ENCODE data around the gene CHI3L2.

CHI3L2 gene

DNA sequence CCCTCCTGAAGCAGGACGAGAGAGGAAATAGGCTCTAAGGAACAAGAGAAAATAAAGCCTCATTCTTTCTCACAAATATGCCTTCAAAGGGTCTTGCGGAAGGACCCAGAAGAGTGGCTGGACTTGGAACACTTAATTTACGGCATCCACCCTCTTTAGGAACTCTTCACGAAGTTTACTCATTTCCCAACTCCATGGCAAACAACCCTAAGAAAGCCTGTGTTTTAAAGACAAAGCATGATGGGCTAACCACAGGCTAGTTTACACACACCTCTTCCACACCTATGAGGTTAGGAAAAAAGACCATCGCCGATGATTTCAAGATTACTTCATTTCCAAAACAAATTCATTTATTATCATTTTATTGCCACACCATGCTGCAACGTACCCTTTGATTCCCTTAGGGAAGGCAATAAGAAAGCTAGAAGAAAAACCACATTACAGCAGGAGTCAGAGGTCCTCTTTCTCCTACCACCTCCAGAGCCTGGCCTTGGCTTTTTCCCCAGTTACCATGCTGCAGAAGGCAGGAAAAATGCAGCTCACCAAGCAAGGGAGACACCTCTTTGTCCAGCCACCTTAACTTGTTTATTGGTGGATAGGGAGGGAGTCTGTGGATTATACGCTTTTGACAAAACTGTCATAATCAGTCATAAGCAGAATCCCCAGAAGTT lies 29.6 kb downstream of the CHI3L2 start:
- no peak for DNase-seq

DNA sequence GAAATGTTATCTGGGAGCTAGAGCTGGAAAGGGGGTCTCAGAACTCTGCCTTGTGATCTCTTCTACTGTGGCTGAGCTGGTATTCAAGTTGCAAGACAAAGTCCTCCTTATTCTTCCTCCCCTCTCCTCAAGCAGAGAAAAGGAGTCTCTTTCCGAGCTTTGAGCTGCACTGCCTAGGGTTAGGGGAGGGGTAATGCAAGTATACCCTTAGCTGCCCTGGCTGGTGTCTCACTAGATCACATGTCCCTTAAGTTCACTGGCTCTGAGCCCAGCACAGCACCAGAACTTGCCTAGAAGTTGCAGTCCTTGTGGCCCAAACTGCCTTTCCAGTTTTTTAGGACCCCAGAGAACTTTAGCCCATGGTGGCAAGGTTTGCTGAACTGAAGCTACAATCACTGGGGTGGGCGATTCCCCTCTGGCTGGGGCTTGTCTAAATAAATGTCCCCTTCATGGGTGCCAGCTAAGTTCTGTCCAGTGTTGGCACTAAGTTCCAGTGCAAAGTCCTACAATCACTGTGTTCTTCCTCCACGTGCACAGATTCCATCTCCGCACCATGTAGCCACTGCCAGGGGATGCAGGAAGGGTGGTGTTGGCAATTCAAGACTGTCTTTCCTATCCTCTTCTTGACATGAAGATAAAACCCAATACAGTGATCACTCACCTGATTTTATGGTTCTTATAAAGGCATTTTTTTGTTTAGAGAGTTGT lies 40.4 kb downstream of the CHI3L2 start:
- no peak for DNase-seq

DNA sequence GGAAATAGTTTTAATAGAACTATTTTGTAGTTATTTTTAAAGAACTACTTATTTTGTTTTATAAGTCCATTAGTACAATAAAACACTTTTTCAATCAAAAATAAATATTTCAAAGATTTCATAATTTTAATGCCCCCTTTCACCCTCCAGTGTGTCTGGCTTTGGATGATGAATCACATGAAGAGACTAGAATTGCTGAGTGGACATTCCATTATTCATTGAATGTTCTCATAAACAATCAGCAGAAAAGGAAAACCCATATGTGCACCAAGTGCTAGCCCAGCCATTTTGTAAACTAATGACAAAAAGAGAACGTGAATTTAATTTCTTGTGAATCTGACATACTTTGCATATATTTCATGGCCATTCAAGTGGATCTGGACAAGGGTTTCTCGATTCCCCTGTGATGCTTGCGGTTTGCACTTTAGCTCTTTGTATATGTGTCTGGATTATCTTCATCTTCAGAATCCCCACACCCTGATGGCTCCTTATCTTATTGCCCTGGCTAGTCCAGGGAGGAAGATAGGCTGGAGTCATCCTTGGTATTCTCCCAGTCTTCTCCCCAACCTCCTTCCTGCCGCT lies 42.4 kb downstream of the CHI3L2 start:
- no peak for DNase-seq

DNA sequence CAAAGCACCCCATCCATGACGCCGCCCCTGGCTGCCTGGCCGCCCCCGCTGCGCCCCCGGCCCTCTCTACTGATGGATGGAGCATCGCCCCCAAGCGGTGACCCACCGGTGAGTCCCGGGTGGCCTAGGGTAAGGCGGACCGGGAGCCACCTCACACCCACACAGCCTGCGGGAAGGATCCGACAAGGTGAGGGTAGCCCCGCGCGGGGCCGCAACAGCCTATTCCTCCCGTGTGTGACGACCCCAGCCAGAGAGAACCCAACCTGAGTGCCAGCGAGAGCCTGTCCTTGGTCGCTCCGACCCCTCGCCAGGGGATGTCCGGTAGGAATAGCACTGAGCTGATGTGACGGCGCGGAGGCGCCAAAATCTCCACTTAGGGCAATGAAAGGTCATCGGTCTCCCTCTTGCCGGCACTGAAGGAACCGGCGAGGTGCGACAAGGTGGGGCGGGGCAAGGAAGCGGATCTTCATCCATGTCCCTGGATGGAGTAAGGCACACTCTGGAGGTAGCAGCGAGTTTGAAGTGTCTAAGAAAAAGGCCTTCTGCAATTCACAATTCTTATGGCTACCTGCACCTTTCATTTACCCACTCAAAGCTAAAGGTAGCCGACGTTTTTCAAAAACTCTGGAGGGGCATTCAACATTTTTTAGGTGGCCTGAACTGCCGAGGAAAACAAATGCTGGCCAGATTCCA lies 43.4 kb downstream of the CHI3L2 start:
- DNase-seq, result no peak

DNA sequence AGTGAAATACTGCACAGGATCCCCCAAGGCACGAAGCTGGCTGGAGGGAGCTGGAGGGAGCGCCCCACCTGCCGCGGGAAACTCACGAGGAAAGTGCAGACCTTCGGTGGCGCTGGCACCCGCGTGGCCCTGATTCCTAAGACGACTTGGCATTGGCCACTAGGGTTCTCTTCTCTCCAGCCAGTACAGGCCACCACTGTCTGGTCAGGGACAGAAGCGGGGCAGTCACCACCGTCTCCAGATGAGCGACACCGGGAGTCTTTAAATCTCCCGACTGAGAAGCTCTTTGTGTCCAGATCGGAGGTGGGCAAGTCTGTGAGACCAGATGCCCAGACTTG lies 43.9 kb downstream of the CHI3L2 start:
- DNase-seq, result no peak

DNA sequence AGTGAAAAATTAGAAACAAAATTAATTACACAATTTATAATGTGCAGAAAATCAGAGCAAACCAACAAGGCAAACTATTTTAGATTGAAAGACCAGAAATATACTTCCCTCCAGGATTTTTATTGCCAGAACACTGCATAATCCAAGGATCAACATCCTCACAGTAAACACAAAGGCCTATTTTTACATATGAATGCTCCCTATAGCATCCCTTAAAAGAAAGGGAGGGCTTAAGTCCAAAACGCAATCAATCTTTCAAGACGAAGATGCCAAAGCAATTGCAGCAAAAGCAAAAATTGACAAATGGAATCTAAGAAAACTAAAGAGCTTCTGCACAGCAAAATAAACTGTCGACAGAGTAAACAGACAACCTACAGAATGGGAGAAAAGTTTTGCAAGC lies 44.6 kb downstream of the CHI3L2 start:
- DNase-seq, result no peak

DNA sequence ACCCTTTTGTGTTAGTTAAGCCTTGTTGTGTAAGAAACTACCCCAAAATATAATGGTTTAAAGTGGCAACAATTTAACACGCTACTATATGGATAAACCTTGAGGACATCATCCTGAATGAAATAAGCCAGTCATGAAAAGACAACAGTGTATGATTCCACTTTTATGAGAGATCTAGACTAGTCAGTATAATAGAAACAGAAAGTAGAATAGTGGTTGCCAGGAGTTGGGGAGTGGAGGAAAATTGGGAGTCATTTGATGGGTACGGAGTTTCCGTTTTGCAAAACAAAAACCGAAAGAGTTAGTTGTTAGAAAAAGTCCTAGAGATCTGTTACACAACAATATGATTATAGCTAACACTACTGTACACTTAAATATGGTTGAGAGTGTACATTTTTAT lies 47.1 kb downstream of the CHI3L2 start:
- no peak for DNase-seq

DNA sequence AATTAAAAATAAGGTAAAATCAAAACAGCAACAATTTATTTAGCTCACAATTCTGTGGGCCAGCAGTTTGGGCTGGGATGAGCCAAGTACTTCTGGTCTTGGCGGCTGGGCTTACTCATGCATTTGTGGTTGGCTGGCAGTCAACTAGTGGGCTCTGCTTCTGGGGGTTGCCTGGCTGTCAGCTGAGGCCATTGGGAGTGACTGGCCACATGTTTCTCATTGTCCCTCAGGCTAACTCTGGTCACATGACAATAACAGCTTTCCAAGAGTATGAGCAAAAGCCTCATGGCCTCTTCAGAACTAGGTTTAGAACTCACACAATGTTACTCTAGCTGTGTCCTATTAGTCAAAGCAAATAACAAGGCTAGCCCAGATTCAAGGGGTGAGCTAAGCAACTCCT lies 47.6 kb downstream of the CHI3L2 start:
- DNase-seq, result peak in 1 of 2 experiments; percentile 1

DNA sequence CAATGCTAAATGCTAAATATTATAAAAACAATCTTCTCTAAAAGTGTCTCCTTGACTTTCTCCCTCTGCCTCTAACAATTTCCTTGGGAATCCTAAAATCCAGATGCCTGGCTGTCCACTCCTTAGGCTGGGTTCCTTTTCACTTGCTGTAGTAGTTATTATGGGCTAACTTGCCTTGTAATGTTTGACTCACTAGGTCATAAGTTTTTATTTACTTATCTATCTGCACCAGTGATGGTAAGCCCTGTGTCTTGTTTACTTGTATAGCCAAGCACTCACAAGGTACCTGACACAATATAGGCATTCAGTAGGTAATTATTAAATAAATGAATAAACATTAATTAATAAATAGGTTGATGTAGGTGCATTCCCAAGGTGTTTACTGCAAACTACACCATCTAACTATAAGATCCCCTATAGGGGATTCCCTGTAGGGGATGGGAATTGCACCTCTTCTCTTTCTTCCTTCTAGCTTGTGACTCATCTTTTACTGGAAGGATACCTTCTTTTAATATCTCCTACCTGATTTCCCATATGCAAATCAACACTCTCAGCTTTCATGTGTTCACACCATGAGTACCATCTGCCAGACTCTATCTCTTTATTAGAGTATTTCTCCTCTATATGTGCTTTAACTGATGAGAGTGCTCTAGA lies 48.4 kb downstream of the CHI3L2 start:
- no peak for DNase-seq

DNA sequence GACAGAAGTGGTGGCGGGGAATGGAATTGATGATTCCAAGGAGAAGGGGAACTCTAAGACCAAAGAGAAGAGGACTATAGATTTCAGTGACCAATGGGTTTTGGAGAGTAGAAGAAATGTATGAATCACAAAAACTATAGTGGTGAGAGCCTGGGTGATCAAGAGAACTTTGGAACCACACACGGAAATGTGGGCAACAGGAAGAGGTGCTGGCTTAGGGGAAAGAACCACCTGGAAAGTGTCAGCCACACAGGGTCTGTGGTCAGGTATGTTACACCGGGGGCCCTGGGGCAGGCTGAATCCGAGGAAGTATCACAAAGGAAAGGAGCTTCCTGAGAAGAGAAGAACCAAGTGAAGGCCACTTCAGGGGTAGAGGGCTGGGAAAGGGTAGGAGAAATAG lies 51.6 kb downstream of the CHI3L2 start:
- DNase-seq, result no peak

DNA sequence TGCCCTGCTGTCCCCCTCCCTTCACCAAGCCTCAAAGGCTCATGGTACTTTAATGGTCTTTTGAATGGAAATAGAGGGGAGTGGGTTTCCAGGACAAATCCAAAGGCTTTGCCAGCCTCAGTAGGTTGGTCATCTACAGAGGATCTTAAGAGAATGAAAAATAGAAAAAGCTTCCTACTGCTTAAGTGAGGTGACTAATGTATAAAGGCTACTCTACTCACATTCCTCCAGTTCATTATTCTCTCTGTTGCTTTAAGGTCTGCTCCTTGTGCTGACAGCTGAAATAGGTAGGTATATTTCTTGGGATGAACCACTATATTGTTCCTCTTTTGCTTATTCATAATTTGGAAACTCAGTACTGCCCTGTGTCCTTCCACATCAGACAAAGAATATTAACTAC lies 52.8 kb downstream of the CHI3L2 start:
- DNase-seq, result no peak

DNA sequence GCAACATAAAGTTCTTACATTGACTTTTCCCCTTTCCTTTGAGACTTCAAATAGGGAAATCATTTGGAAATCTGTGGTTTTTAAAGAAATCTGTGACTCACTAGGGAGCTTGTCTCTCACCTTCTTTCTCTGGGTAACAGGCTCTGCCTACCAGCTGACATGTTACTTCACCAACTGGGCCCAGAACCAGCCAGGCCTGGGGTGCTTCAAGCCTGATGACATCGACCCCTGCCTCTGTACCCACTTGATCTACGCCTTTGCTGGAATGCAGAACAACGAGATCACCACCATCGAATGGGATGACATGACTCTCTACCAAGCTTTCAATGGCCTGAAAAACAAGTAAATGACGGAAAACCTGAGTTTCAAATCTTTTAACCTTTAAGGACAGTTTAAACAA lies 53.9 kb downstream of the CHI3L2 start:
- DNase-seq, result no peak

DNA sequence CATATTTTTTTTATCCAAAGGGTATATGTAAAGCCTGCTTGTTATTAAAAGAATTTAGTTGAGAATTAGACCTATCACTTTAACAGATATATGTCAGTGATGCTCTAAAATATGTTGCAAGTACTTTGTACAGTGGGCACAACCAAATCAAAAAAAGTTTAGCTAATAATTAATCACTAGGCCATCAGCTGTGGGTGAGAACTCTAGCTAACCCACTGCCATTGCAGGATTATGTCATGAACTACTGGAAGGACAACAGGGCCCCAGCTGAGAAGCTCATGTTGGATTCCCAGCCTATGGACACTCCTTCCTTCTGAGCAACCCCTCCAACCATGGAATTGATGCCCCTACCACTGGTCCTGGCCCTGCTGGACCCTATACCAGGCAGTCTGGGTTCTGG lies 56.3 kb downstream of the CHI3L2 start:
- no peak for DNase-seq

DNA sequence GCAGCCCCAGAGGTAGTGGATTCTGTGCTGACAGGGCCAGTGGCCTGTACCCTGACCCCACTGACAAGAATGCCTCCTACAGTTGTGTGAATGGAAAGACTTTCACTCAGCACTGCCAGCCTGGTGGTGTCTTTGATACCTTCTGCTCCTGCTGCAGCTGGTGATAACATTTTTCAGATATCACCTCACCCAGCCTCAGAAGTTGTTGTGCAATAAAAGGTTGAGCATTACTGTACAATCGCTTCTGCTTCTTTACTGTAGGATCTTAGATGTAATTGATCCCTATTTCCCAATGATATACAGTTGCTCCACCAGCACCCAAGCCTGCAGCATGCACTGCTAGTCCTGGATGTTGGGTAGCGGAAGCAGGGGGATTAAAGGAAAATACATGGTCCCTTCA lies 58.4 kb downstream of the CHI3L2 start:
- no peak for DNase-seq

DNA sequence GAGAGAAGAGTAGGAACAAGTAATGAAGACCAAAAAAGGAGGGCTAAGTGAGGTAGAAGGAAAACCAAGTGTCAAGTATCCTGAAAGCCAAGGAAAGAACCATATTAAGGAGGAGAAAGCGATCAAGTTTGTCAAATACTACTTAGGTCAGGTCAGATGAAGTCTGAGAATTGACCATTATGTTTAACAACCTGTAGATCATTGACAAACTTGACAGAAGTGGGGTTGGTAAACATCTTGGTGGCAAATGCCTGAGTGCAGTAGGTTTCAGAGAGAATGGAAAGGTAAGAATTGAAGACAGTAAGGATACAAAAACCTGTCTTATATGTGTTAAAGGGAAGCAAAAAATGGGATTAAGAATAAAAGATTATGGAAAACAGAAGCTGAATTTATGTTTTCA lies 59.4 kb downstream of the CHI3L2 start:
- no peak for DNase-seq

DNA sequence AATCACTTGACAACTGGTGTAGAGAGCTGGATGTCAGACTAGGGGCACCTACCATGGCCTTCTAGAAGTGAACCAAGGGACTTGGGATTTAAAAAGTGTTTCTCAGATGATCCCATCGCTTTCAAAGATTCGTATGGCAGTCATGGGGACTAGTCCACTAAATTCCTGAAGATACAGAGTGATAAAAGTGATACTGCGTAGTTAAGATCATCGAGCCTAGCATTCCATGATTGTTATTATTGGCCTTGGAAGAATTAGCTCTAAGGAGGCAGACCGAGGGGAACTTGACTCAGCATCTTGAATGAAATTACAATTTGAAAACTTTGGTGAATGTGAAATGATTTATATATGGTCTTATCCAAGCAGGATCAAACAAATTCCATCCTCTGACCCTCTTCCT lies 61.9 kb downstream of the CHI3L2 start:
- no peak for DNase-seq

DNA sequence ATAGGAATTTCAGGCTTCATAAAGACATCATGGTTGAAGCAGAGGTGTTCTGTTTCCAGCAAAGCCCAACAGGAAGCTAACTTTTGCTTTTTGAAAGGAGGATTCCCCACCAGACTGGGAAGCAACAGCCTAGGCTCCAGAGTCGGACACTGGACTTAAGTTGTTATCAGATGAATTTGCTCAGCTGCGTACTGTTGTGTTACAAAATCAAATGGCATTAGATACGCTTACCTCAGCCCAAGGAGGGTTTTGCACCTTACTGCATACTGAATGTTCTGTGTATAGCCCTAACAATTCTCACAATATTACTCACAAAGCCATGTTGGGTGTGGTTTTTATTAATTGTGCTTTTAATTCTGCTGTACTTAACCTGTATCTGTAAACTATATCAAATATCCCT lies 62.6 kb downstream of the CHI3L2 start:
- DNase-seq, result no peak

DNA sequence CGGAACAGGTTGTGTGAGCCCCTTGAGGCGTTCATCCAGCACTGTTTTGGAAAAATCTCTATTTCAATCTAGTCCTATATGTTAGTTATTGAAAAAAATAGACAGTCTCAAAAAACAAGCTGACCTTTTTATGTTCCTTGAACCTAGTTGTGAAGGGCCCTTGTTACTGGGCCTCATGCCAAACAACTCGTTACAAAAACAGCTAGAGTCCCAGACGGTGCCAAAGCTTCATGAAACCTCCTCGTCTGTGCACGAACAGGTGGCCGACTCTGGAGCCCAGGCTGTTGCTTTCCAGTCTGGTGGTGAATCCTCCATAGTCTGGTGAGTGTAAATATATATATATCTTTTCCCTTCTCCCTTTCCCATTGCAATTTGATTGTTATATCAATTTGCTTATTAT lies 63.1 kb downstream of the CHI3L2 start, which contains the start of gene CHIA:
Gene CHIA, plus strand, starts transcription at position 222 of the 400 bp plus-strand sequence. CDS start 19,617 bp downstream, outside the sequence.
- DNase-seq, result peak; percentile 95
